Right renal cortex interstitium (tissue), 3 donors: ENCODE measurements around the gene CHRNA4. TPM values are rescaled to one million over a fixed set of nuclear protein-coding genes. Genes with fewer than 3 reads are reported as not detected.
"Not testable (repeated sequence)": the region's sequence is repeated elsewhere in the genome, so short reads cannot be mapped to it uniquely, and the experiment has no call there.

Experiments
- DNase-seq, 3 donors: peaks; one replicate each; pipeline ENCODE4 v3.0.0-alpha.2; 2013; ENCODE audit warnings: low read depth in 3 of 3, low spot score in 2 of 3
- polyA plus RNA-seq, 3 donors: library from polyadenylated mRNA; unstranded; fragments of 120-200 nt; gene quantifications; one replicate each; pipeline ENCODE4 v1.2.1, GENCODE V29; 2013; ENCODE audit not compliant: insufficient read length in 3 of 3

Gene CHRNA4
- polyA plus RNA-seq, 3 donors = 5.0 to 8.1 (median 6.8) TPM

DNA sequence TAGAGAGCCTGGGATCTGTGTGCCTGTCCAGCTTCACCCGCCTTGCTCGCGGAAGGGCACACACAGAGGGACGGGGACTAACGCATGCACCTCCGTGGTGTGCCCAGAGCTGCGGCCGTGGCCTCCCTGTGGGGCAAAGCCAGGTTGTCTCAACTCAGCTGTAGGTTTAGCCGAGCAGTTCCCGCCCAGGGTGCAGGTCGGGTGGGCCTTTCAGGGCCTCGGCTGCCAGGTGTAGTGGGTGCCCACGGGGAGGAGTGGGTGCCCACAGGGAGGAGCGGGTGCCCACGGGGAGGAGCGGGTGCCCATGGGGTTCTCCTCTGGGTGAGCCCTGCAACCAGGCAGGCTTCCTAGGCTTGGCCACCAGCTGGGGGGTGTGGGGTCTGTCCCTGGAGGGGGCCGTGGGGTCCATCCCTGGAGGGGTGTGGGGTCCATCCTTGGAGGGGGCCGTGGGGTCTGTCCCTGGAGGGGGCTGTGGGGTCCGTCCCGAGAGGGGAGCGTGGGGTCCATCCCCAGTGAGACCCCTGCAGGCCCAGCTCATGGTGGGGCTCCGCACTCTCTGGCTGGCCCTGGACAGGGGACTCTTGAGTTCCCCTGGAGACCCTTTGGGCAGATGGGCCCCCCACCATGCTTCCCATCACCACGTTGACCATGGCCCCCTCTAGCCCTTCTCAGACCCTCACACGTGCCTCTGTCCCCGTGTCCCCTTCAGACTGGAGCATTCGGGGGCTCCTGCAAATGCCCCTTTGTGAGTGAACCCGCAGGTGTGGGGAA lies 37.8 kb upstream of the CHRNA4 start:
- DNase-seq = no peak

DNA sequence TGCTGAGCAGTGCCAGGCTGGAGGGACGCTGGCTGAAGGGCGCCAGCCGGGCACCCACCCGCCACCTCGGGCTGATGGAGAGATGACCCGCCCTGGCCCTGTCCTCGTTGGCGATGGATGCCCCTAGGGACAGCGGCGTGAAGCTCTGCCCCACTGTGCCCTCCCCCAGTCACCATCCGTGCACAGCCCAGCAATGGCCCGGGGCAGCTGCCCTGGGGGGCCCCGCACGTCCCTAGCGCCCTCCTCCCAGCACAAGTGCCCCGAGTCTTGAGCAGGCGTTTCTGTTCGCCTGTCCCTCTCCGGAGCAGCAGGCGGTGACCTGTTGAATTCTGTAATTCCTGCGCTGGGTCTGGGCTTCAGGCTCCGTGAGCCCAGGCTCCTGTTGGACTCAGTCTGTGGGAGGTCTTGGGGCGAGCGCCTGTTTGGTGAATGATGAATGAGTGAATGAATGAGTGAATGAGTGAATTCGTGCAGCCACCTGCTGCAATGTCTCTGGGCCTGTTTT lies 36.8 kb upstream of the CHRNA4 start:
- DNase-seq = no peak

DNA sequence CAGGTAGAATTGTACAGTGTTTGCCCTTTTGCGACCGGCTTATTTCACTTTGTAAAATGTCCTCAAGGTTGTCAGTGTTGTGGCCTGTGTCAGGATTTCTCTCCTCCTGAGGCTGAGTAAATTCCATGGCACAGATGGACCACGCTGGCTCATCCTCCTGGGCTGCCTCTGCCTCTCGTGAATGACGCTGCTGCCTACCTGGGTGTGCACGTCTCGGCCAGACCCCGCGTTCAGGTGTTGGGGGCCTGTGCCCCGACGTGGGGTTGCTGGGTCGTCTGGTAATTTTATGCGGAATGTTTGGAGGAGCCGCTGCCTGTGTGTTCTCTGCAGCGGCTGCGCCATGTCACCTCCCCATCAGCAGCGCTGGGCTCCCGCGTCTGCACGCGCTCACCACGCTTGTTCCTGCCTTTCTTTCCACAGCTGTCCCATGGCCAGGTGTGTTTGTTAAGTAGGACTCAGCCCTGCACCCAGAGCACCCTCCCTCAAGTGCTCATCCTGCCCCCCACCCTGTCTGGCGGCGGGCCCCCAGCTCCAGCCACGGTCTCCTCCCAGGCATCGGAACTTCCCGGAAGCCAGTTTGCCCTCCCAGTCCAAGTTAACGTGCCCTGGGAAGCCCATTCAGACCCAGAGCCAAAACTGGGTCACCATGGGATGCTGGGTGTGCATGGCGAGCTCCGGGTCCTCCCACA lies 36.1 kb upstream of the CHRNA4 start:
- no peak for DNase-seq

DNA sequence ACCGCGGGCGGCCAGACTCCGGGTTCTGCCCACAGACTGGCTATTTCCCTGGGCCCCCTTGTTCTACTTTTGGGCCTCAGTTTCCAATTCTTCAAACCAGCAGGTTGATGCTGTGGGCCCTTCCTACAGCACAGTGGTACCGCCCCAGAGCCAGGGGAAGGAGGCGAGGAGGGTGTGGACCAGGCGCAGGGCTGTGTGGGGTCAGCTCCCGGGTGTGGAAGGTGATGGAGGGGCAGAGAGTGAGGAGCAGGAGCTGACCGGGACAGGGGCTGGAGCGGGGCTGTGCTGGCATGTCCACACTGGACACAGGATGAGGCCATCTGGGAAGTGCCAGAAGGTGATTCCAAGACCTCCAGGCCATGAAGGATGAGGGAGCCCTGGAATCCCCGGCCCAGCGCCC lies 35.2 kb upstream of the CHRNA4 start:
- DNase-seq = no peak

DNA sequence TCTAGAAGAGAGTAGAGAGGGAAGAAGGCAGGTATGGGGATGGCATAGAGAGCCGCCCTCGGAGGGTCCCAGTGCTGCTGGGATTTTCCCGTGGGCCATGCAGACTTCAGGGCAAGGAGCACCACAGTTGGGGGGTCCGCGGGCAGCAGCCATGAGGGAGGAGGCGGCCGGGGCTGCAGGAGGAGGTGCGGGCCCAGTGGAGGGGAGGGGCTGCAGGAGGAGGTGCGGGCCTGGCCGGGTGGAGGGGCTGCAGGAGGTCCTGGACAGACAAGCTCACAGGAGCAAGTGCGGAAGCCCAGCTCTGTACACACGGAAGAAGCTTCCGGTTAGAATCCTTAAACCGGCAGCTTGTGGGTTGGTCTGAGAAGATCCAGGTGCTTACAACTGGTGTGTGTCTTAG lies 34.6 kb upstream of the CHRNA4 start:
- DNase-seq = no peak

DNA sequence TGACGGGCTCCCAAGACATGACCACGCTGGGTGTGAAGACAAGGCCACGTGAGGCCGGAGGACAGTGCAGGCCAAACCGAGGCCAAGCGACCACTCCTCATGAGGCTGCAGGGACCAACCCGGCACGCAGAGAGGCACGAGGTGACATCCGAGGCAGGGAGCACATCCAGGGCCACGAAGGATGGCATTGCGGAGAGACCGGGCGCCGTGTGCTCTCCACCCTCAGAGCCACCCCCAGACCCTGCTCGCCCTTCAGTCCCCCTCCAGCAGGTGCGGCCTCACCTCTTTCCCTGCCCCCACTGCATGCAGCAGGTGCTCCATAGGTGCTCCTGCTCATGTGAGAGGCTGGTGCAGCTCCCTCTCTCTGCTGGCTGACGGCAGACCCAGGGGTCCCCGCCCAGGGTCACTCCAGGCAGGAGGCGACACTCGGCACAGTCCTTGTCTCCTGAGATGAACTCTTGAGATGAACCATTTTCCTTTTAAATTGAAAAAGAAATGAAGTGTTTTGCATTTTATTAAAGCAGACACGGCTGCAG lies 33.8 kb upstream of the CHRNA4 start:
- no peak for DNase-seq

DNA sequence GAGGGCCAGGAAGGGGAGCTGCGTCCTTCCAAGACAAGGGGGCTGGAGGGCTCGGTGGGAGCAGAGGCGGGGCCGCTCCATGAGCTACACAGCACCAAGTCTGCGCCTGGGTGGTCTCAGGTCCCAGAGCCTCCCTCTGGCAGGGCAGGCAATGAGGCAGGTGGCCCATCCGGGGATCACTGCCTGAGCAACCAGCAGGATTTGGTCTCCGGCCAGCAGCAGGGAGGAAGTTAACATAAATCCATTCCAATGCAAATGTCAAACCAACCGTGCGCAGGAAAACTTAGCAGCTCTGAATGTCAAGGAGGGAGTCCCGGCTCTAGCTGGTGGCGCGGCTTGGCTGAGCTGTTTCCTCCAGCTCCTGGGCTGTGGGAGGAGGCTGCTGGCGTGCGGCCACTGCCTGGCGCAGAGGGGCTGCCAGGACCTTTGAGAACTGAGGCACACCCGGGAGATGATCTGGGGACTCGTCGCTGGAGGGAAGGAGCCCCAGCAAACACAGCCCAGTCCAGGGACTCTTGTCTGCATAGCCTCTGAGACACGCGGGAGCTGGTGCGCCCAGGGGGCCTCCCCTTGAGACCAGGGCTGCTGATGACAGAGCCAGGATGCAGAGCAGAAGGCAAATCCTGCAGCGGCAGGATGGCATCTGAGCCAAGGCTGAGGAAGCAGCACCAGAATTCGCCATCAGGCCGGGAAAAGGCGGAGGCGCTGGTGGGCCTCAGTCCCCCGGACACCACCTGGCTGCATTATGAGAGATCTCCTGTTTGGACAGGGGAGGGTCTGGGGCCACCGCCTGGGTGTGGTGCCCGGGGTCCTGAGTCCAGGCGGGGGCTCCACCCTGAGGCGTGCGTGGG lies 33.1 kb upstream of the CHRNA4 start:
- DNase-seq = peak; percentile 63 to 72 (median 69)

DNA sequence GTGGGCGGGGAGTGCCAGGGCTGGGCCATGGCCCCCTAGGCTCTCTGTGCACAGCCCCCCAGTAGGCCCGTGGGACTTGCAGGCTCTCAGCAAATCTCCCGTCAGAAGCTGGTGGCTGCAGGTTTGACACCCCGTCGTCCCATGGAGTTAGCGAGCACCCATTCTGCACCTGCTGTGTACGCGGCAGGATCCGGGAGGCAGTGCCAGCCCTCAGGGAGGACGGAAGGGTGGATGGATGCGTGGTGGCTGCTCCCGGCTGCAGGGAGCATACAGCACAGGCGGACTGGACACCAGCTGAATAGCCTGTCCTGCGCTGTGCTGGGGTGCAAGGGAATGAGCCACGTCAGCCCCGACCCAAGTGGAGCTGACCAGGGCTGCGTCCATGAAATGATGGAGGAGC lies 32.4 kb upstream of the CHRNA4 start:
- no peak for DNase-seq

DNA sequence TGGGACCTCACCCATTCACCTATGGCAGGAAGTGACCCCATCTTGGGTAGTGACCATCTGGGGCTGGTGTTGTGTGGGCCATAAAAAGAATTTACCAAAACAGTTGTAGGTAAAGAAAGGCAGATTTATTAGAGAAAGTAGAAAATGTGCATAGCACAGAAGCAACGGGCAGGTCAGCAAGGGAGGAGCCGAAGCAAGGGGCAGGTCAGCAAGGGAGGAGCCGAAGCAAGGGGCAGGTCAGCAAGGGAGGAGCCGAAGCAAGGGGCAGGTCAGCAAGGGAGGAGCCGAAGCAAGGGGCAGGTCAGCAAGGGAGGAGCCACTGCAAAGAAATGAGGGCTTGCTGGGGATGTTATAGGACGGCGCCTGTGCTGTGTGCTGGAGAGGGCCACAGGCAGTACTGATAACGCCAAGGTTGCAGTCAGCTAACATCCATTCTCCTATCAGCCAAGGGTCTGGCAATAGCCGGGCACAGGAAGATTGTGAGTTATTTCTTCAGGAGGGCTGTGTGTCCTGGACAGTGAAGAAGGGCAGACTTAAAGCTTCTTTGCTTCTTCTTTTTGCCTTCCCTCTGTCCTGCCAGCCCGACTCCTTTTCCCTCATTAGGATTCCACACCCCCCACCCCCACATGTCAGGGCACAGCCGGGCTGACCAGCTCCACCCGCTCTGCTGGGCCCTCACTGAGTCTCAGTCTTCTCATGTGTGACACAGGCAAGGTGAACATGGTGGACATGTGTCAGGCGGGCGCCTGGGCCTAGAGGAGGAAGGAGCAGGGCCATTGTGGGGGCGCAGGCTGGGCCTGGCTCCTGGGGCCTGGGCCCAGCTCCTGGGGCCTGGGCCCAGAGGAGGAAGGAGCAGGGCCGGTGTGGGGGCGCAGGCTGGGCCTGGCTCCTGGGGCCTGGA lies 31.6 kb upstream of the CHRNA4 start:
- no peak for DNase-seq

DNA sequence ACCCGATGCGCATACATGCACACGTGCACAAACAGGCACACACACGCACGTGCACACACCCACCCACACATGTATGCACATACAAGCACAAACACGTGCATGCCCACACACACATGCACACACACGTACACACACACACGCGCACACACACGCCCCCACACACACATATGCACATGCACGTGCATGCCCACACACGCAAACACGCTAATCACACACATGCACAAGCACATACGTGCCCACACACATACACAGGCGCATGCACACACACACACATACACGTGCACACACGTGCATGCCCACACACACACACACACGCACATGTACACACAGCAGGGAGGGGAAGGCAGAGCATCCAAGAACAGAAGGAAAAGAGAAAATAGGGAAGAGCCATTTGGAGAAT lies 26.8 kb upstream of the CHRNA4 start:
- no peak for DNase-seq

DNA sequence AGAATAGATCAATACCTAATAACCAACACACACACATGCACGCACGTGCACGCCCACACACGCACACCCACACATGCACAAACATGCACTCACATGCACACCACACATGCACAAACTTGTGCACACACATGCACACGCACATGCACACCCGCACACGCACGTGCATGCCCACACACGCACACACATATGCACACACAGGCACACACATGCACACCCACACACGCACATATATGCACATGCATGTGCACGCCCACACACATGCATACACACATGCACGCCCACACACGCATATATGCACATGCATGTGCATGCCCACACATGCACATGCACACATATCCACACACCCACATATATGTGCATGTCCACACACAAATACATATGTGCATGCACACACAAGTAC lies 26.2 kb upstream of the CHRNA4 start:
- DNase-seq = no peak

DNA sequence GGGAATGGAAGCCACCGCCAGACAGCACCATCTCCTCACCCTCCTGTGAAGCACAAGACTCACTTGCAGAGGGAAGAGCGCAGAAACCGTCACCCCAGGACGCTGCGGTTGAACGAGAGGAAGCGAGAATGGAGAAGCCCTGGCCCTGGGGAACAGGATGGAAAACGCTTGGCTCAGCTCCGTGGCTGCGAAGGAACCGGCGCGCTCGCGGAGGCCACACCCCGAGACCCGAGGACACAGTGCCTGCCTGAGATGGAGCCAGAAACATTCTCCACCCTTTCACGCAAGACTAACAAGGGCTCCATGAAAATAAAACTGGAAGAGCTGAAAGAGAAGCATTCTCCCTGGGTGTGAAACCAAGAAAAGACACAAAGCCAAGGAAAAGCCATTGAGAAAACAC lies 25.3 kb upstream of the CHRNA4 start:
- DNase-seq = no peak

DNA sequence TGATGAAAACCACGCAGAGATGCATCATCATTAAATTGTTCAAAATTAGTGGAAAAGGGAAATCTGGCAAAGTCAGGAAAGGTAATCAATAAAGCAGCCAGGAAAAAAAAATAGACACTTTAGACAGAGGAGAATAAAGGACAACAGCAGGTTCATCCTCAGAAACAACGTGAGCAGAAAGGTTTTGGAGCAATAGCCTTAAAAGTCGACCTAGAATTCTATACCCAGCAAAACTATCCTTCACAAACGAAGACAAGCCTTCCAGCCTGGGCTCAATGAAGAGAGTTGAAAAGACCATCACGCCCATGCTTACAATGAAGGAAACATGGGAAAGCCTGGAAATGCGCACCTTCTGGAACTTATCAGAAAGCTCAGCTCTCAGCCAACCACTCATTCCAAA lies 24.7 kb upstream of the CHRNA4 start:
- no peak for DNase-seq

DNA sequence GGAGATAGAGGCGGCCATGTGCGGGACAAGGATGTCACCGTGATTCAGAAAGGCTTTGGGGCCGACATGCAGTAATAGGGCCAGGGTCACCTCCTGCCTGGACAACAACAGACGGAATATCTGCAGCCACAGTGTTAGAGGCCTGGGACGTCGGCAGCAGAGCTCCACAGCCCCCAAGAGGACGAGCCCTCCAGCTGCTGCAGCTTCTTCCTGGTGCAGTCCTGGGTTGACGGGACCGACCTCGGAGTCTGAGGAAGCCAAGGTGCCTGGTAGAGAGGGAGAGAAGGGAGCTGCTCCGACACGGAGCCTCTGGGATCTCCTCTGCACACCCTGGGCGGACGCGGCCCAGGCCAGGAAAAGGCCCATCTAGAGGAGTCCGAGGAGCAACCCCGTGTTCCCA lies 23.2 kb upstream of the CHRNA4 start:
- DNase-seq = no peak

DNA sequence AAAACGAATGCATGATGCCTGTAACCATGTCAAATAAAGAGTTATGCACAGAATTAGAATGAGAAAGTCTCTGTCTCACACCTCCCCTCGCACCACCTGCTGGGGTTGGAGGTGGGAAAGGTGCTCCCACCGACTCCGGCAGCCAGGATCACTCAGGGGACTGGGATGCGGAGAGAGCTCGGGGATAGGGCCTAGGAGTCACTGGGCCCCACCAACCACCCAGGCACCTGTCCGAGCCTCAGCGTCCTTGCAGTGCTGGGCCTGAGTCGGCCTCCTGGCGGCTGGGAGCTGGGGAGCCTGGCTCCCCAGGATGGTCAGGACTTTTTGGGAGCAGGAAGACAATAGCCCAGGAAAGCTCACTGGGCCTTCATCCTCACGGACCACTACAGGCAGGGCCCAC lies 22.4 kb upstream of the CHRNA4 start:
- no peak for DNase-seq

DNA sequence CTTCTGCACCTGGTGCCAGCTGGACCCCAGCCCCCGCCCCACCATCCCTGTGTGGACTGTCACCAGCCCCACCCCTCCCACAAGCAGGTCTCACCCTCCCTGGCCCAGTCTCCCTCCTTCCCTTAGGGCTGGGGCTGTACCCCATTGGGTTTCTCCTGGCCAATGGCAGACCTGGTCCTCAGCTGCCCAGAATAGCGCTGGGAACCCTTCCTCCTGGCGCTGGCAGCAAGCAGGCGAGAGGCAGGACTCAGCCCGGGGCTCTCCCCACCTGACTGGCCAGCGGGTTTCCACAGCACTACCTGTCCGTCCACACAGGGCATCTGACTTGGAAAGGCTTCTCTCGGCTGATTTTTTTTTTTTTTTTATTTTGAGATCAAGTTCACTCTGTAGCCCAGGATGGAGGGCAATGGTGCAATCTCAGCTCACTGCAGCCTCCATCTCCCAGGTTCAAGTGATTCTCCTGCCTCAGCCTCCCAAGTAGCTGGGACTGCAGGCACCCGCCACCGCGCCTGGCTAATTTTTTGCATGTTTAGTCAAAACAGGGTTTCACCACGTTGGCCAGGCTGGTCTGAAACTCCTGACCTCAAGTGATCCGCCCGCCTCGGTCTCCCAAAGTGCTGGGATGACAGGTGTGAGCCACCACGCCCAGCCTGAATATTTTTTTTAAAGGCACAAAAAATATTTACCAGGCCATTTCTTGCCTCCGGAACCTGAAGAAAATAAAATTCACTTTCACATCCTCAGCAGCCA lies 21.6 kb upstream of the CHRNA4 start:
- DNase-seq = no peak

DNA sequence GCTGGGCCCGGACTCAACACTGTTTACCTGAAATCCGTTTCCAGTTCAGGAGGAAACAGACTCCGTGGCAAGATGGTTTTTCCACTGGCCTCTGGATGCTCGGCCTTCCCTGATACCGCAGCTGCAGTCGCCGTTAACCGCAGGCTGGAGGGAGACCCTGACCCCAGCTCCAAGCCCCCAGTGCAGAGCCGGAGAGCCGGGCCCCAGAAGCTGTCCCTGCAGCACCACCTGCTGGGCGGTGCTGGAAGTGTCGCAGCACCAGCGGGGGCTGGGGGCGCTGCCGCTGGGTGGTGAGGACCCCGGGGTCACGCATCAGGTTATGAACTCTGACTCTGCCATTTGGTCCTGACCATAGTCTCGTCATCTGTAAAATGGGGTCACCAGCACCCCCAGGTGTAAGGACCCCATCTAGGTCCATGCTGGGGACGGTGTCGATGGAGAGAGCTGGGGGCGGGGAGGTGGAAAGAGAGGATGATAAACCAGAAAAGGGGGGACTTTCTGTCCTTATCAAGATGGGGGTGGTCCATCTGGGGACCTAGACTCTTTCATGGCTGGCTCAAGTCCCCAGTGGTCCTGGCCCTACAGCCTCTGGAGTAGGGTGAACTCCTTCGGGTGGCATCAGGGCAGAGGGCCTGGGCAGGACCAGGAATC lies 20.8 kb upstream of the CHRNA4 start:
- no peak for DNase-seq

DNA sequence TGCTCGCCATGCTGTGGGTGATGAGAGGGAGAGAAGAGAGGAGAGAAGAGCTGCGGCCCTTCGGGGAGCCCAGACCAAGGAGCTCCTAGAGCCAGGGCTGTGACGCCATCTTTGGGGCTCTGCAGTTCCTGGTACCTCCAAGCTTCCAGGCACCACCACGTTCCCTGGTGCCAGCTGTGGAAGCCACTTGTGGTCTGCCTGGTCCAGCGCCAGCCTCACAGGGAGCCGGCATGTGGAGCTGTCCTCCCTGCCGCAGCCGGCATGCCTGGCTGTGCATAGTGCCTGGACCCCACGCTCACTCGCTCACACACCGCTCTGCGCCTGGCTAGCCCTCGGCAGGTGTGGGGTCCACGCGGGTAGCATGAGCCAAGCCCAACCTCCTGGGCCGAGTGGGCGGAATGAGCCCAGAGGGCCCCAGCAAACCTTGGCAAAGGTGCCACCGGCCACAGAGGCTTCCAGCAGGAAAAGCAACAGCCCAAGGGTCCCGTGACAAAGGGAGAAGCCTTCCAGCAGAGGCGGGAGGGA lies 19.3 kb upstream of the CHRNA4 start:
- DNase-seq = no peak

DNA sequence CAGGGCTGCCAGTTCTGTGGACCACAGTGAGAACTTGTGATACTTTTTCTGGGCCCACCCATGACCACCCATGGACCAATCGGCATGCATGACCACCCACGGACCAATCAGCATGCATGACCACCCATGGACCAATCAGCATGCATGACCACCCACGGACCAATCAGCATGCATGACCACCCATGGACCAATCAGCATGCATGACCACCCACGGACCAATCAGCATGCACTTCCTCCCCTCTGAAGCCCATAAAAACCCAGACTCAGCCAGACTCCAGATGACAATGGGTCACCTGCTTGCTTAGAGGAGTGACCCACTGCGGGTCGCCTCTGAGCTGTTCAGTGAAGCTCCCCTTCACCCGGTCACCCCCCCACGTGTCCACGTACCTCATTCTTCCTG lies 18.7 kb upstream of the CHRNA4 start:
- DNase-seq = not testable (repeated sequence)
